Esophagus mucosa (tissue), 1 donor: ENCODE measurements around the gene GLB1L3. TPM values are rescaled to one million over a fixed set of nuclear protein-coding genes. Genes with fewer than 3 reads are reported as not detected.
"Not testable (repeated sequence)": the region's sequence is repeated elsewhere in the genome, so short reads cannot be mapped to it uniquely, and the experiment has no call there.

ENCODE experiments used
- ATAC-seq: fragments of 200-7000 bp; cut with Tn5 transposase; one replicate; pipeline ENCODE4 v1.9.1; 2020
- total RNA-seq: library from RNA; stranded (reverse); gene quantifications from one replicate; pipeline ENCODE4 v1.2.4, GENCODE V29; 2023
- donor health status: DM: yes; HTN: yes; CAD: no.

The GLB1L3 gene
- total RNA-seq, 1 donor from 2014 or later = not detected

- ATAC-seq = peak; percentile 21
Observed at GRCh38 chr11:134276396-134277182, 410 bp downstream of the GLB1L3 start.

GRCh38 chr11:134277183-134278001 lies 1.2 kb downstream of the GLB1L3 start:
- no peak for ATAC-seq

DNA sequence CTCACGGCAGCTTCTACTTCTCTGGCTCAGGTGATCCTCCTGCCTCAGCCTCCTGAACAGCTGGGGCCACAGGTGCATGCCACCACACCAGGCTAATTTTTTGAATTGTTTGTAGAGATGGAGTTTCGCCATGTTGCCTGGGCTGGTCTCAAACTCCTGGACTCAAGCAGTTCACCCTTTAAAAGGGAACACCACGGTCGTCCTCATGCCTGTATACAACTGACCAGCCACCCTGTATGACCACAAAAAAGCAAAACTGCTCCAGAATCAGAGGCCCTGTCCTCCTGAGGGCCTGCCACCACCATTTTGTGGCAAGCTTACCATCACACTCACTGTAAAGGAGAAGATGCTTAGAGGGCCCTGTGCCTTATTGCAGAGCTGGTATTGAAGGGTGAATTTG lies 2.2 kb downstream of the GLB1L3 start:
- ATAC-seq = no peak

DNA sequence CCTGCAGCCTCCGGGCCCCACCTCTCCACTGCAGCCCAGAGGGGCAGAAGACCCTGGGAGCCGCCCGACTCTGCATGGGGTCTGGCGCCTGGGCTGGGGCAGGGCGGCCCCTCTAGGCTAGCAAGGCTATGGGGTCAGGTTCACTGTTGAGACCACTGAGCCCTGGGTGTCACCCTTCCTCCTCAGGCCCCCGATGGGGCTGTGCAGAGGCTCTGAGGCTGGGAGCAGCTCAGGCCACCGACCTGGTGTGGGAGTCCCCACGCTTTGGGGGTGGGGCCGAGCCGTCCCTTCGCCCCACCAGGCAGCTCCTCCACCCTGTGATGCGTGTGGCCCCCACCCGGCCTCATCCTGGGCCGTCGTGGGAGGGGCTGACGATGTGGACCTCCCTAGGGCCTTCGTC lies 5.5 kb downstream of the GLB1L3 start:
- ATAC-seq = not testable (repeated sequence)

GRCh38 chr11:134282121-134283045 lies 6.2 kb downstream of the GLB1L3 start:
- peak; percentile 50 for ATAC-seq

DNA sequence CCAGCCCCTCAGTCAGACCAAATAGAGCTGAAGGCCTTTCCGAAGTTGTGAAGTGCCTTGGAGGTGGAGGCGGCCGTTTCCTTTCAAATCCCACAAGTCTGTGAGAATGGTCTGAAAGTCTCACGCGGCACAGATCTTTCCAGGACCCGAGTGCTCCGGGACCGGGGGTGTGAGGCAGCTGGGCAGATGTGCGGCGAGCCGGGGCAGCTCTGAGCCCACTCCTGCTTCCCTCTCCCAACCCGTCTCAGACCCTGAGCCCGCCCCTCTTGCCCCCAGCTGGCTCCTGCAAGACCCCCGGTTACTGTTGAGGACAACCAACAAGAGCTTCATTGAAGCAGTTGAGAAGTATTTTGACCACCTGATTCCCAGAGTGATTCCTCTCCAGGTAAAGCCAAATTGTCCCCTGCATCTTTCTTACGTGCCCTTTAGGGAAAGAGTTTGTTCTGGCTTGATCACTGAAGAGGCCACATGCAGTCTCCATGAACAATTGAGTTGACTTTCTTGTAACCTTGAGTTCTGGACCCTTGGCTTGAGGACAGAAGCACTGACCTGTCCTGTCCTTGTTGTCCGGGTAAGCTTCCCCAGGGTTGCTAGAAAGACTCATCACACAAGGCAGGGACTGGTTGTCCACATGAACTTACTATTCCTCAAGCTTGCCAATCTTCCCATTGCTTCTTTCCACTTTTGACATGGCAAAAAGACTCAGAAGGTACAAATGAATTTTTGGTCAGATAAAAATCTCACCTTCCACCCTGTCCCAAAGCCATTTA lies 7.5 kb downstream of the GLB1L3 start:
- no peak for ATAC-seq

DNA sequence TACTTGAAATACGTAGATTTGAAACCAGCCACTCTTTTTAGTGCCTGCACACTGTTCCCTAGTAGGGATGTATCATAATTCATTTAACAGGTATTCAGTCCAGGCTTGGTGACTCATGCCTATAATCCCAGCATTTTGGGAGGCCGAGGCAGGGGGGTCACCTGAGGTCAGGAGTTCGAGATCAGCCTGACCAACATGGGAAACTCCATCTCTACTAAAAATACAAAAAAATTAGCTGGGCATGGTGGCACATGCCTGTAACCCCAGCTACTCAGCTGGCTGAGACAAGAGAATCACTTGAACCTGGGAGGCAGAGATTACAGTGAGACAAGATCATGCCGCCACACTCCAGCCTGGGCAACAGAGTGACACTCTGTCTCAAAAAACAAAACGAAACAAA lies 8.2 kb downstream of the GLB1L3 start:
- ATAC-seq = not testable (repeated sequence)

DNA sequence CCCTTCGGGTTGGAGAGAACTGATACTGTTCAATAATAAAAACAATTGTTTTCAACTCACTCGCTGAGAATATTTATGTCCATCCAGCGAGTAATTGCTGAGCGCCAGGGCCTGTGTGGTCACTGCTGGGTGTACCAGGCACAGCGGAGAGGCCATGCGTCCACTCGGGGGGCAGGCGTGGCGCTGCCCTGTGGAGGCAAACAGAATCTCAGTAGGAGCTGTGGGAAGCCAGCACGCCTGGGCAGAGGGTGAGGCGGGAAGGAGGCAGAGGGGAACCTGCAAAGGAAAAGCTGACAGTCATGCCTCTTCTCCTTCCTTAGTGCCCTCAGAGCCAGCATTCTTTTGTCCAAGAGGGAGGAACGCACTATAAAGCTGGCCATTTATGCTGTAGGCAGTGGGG lies 11.4 kb downstream of the GLB1L3 start:
- no peak for ATAC-seq

- no peak for ATAC-seq
Observed at GRCh38 chr11:134288486-134288885, 12.3 kb downstream of the GLB1L3 start.

DNA sequence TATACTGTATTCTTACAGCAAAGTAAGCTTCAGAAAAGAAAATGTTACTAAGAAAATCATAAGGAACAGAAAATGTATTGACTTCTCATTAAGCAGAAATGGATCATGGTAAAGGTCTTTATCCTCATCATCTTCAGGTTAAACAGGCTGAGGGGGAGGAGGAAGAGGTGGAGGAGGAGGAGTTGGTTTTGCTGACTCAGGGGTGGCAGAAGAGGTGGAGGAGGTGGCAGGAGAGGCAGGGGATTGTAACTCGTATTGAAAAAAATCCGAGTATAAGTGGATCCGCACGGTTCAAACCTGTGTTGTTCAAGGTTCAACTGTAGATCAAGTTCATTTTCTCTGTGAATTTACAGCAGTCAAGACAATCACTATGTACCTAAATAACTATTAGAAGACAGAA lies 13.0 kb downstream of the GLB1L3 start:
- ATAC-seq = no peak

GRCh38 chr11:134289789-134290188 lies 13.6 kb downstream of the GLB1L3 start:
- ATAC-seq = no peak

DNA sequence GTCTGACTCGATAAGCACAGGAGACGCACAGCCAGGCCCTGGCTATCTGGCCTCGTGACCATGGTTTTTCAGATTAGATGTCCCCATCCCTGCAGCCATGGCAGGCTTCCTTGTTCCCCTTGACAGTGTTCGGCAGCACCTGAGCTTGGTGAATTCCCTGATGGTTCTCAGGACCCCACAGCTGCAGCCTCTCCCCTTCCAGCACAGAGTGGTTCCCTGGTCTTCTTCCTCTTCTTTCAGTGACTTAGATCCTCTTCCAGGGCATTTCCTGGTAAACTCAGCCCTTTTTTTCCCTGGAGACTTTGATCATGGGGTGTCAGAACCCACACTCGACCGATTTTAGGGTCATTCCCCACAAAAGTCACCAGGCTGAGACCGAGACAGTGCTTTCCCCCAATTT lies 14.5 kb downstream of the GLB1L3 start:
- ATAC-seq = no peak

DNA sequence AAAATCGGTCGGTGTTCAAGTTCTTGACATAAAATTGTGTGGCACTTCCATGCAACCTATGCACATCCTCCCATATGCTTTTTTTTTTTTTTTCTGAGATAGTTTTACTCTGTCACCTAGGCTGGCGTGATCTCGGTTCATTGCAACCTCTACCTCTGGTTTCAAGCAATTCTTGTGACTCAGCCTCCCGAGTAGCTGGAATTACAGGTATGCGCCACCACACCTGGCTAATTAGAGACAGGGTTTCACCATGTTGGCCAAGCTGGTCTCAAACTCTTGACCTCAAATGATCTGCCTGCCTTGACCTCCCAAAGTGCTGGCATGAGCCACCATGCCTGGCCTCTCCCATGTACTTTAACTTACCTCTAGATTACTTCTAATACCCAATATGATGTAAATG lies 15.0 kb downstream of the GLB1L3 start:
- no peak for ATAC-seq

- ATAC-seq = no peak
Observed at GRCh38 chr11:134292661-134293060, 16.5 kb downstream of the GLB1L3 start.

- no peak for ATAC-seq
Observed at GRCh38 chr11:134293119-134294113, 17.2 kb downstream of the GLB1L3 start.

DNA sequence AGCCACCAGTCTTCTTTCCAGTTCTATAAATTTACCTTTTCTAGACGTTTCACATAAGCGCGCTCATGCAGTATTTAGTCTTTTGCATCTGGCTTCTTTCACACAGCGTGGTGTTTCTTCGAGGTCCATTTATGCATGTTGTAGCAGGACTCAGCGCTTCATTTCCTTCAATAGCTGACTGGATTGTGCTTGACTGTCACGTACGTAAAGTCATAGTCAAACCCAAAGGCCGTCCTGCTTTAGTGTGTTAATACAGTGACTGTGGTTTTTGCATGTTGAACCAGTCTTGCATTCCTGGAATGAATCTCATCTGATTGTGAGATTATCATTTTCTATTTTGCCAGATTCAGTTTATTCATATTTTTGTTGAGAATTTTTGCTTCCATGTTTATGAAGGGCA lies 18.5 kb downstream of the GLB1L3 start:
- no peak for ATAC-seq

- ATAC-seq = no peak
Observed at GRCh38 chr11:134312223-134312622, 36.0 kb downstream of the GLB1L3 start.

GRCh38 chr11:134312807-134313206 lies 36.6 kb downstream of the GLB1L3 start:
- no peak for ATAC-seq

DNA sequence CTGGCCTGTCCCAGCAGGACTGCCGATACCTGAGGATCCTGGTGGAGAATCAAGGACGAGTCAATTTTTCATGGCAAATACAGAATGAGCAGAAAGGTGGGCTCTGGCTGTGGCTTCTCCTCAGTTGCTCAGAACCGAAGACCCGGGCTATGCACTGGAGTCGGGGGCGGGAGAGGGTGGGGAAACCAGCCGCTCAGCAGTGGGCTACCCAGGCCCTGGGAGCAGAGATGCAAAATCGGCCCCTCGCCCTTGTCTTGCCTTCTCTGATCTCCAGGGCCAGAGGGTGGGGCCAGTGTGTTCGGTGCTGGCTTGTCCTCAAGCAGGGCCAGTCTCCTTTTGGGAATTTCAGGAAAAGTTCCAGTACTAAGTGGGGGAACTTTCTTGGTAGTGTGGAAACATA lies 37.2 kb downstream of the GLB1L3 start:
- ATAC-seq = no peak

DNA sequence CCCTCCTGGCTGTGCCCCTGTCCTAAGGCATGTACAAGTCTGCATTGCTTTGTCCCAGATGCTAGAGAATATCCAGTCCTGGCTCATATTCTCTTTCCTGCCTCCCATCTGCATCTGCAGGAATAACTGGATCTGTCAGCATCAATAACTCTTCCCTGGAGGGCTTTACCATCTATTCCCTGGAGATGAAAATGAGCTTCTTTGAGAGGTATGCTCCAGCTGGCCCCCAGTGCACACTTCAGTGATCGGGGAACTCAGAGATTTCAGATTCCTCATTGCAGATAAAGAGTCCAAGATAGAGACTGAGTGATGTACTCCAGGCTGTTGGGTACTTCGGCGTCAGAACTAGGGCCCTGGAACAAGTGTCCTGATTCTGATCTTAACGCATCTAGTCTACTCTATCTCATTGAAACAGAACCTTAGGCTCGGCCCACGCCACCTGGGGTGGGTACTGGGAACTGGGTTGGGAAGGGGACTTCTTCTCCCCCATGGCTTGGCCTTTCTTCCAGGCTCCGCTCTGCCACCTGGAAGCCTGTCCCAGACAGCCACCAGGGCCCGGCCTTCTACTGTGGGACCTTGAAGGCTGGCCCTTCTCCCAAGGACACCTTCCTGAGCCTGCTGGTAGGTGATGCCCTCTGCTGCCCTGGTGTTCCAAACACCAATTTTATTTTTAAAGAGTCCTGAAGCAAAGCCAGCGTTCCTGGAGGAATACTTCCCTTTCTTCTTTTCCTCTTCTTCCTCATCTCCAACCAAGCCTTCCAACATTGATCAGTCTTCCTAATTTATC lies 37.8 kb downstream of the GLB1L3 start:
- ATAC-seq = no peak
